Erythroblast (primary cell): ENCODE results near the gene CETP.

Experiments
- GATA1 ChIP-seq: IDR thresholded peaks from 2 replicates; pipeline ENCODE4 v1.6.1; 2011; ENCODE audit warnings: low read depth, mild to moderate bottlenecking, control low read depth, low read length, moderate library complexity
- POLR2A ChIP-seq: IDR thresholded peaks from 2 replicates; pipeline ENCODE4 v1.6.1; 2011; ENCODE audit warnings: mild to moderate bottlenecking, low read length

DNA sequence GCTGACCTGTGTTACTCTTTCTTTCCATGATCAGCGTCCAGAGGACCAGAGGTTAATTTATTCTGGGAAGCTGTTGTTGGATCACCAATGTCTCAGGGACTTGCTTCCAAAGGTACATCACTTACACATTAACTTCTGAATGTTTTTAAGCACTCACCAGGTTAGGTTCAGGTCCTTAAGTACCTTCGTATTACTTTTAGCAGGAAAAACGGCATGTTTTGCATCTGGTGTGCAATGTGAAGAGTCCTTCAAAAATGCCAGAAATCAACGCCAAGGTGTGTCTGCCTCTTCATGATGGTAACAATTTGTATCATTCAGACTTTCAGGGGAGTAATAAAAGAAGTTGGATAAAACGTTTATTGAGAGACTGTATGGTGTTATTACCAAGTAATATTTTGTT is 26.5 kb upstream of the CETP start:
- TF ChIP-seq POLR2A, result no peak
- no peak for TF ChIP-seq GATA1
